WTC11 (cell line): ENCODE results near the gene PRTFDC1. TPM values are rescaled to one million over a fixed set of nuclear protein-coding genes. Genes with fewer than 3 reads are reported as not detected.

Experiments used
- ATAC-seq: fragments of 200-7000 bp; cut with Tn5 transposase; 2 replicates; pipeline ENCODE4 v1.10.0; 2021; ENCODE audit warnings: mild to moderate bottlenecking, moderate library complexity
- CTCF ChIA-PET: fragments of 300-600 bp; sonication (Branson Sonifier 250); formaldehyde crosslinking; loops from one replicate; lab custom pipeline; 2021; ENCODE audit warnings: antibody characterized with exemption; lab: Charles Lee
- POLR2A ChIA-PET: fragments of 350-600 bp; sonication (Branson Sonifier 250); formaldehyde crosslinking; loops from one replicate; lab custom pipeline; 2021; ENCODE audit warnings: antibody characterized with exemption; lab: Charles Lee
- DNase-seq: peaks from one replicate; pipeline ENCODE4 v3.0.0; 2021; ENCODE audit warnings: low spot score
- H3K27ac Mint-ChIP-seq: 2 replicates; pipeline ENCODE4 v1.8.0; 2021; ENCODE audit warnings: mixed read lengths
- H3K27me3 Mint-ChIP-seq: 2 replicates; pipeline ENCODE4 v1.8.0; 2021; ENCODE audit warnings: low read depth, mild to moderate bottlenecking, moderate library complexity, mixed read lengths
- H3K36me3 Mint-ChIP-seq: 2 replicates; pipeline ENCODE4 v1.8.0; 2021; ENCODE audit warnings: mixed read lengths
- H3K4me1 Mint-ChIP-seq: 2 replicates; pipeline ENCODE4 v1.8.0; 2022; ENCODE audit warnings: mixed read lengths
- H3K4me3 Mint-ChIP-seq: 2 replicates; pipeline ENCODE4 v1.8.0; 2021; ENCODE audit warnings: mild to moderate bottlenecking, moderate library complexity, mixed read lengths
- H3K9me3 Mint-ChIP-seq: 2 replicates; pipeline ENCODE4 v1.8.0; 2021; ENCODE audit warnings: mixed read lengths
- CBFB ChIP-seq: sonication (generic); formaldehyde crosslinking; IDR thresholded peaks from 2 replicates; pipeline ENCODE4 v1.8.1; 2022; ENCODE audit warnings: mild to moderate bottlenecking, low read depth, missing genetic modification reagents
- FOXK1 ChIP-seq: sonication (generic); formaldehyde crosslinking; IDR thresholded peaks from 2 replicates; pipeline ENCODE4 v1.8.0; 2022; ENCODE audit warnings: mild to moderate bottlenecking, moderate library complexity, missing genetic modification reagents
- NR2C2 ChIP-seq: sonication (generic); formaldehyde crosslinking; IDR thresholded peaks from 2 replicates; pipeline ENCODE4 v1.8.0; 2022; ENCODE audit warnings: mild to moderate bottlenecking, missing genetic modification reagents
- OVOL2 ChIP-seq: fragments of 250-450 bp; sonication (Bioruptor Pico); IDR thresholded peaks from 2 replicates; pipeline ENCODE4 v1.9.0; 2021; ENCODE audit warnings: mild to moderate bottlenecking, borderline replicate concordance
- PRRX2 ChIP-seq: fragments of 250-450 bp; sonication (Bioruptor Pico); IDR thresholded peaks from 2 replicates; pipeline ENCODE4 v1.8.0; 2021; ENCODE audit warnings: mild to moderate bottlenecking
- SOX15 ChIP-seq: fragments of 250-450 bp; sonication (Bioruptor Pico); IDR thresholded peaks from 2 replicates; pipeline ENCODE4 v1.9.0; 2021; ENCODE audit warnings: mild to moderate bottlenecking
- total RNA-seq: library from RNA; stranded (reverse); gene quantifications from 3 replicates; pipeline ENCODE4 v1.2.3, GENCODE V29; 2021
- TF ChIP-seq, protein P1 (sequence below): sonication (generic); formaldehyde crosslinking; IDR thresholded peaks from 2 replicates; pipeline ENCODE4 v1.8.1; 2022; ENCODE audit warnings: missing genetic modification reagents, borderline replicate concordance
- TF ChIP-seq, protein P2 (sequence below): fragments of 250-450 bp; sonication (Bioruptor Pico); IDR thresholded peaks from 2 replicates; pipeline ENCODE4 v1.9.0; 2021; ENCODE audit warnings: moderate library complexity, mild to moderate bottlenecking, inconsistent platforms, borderline replicate concordance
- TF ChIP-seq, protein P3 (sequence below): sonication (generic); formaldehyde crosslinking; IDR thresholded peaks from 2 replicates; pipeline ENCODE4 v1.8.1; 2022; ENCODE audit warnings: mild to moderate bottlenecking, moderate library complexity, missing genetic modification reagents
- TF ChIP-seq, protein P4 (sequence below): fragments of 200-600 bp; IDR thresholded peaks from 2 replicates; pipeline ENCODE4 v1.8.0; 2022; ENCODE audit warnings: antibody characterized with exemption
- TF ChIP-seq, protein P5 (sequence below): sonication (generic); formaldehyde crosslinking; IDR thresholded peaks from 2 replicates; pipeline ENCODE4 v1.8.0; 2023; ENCODE audit warnings: missing genetic modification reagents
- TF ChIP-seq, protein P6 (sequence below): sonication (generic); formaldehyde crosslinking; IDR thresholded peaks from 2 replicates; pipeline ENCODE4 v1.8.1; 2022; ENCODE audit warnings: low read depth, mild to moderate bottlenecking, moderate library complexity, missing genetic modification reagents, borderline replicate concordance
- TF ChIP-seq, protein P7 (sequence below): fragments of 250-450 bp; sonication (Bioruptor Pico); IDR thresholded peaks from 2 replicates; pipeline ENCODE4 v1.9.0; 2021; ENCODE audit warnings: mild to moderate bottlenecking

The PRTFDC1 gene
- total RNA-seq, 1 experiment from 2014 or later = 6.1 TPM

DNA sequence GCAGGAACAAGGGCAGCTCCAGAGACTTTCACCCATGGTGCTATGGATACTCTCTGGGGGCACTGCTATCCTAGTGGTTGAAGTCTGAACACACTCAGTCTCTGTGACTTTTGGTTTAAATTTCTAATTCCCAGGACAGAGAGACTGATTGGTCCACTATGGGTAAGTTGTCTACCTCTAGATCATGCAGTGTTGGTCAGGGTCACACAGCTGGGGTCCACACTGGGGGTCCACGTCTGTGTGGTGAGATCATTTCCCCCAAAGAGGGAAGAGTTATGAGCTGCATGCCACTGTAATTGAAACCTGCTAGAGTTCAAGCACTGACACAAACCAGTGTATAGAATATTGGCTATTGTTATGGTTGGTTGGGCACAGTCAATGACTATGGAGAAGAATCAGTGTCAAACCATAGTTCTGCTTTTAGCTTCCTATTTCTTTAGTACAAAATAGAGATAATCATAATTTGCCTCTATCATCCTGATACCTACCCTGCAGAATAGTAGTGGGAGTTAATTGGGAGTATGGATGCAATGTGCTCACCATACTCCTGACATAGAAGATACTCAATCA lies 101.6 kb downstream of the PRTFDC1 start (continued):
- TF ChIP-seq, protein P1, sequence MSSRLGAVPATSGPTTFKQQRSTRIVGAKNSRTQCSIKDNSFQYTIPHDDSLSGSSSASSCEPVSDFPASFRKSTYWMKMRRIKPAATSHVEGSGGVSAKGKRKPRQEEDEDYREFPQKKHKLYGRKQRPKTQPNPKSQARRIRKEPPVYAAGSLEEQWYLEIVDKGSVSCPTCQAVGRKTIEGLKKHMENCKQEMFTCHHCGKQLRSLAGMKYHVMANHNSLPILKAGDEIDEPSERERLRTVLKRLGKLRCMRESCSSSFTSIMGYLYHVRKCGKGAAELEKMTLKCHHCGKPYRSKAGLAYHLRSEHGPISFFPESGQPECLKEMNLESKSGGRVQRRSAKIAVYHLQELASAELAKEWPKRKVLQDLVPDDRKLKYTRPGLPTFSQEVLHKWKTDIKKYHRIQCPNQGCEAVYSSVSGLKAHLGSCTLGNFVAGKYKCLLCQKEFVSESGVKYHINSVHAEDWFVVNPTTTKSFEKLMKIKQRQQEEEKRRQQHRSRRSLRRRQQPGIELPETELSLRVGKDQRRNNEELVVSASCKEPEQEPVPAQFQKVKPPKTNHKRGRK (CRISPR knock-in tag) = no peak

DNA sequence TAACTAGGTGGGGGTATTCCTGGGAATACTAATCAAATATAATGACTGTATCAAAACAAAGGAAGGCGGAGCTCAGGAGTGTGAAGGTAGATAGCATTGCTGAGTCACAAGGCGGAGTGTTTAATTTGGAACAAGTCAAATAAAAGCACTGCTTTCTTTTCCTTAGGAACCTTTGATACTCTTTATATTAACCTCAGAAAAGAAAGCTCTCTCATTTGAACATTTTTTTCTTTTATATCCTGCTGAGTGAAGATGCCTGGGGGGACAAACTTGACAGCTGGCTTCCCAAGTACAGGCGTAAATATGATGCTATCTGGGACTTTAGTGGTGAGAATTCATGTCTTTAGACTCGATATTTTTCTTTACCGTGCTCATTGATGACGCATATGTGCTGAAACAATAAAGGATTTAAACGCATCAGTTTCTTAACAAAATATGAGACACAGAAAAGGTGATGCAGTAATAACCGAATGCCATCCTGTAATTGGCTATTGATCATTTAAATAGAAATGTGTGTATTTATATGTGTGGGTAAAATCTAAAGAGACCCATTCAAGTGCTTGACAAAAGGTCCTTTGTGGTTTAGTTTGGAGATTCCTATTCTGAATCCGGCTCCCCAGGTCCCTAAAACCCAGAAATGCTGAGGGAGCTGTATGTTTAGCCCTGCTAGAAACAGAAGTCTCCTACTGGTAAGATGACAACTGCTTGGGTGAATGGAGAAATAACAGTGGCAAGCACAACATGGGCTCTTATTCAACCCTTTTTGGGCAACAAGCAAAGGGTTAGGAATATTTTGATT lies 102.7 kb downstream of the PRTFDC1 start:
- TF ChIP-seq OVOL2 = no peak
- TF ChIP-seq, protein P2, sequence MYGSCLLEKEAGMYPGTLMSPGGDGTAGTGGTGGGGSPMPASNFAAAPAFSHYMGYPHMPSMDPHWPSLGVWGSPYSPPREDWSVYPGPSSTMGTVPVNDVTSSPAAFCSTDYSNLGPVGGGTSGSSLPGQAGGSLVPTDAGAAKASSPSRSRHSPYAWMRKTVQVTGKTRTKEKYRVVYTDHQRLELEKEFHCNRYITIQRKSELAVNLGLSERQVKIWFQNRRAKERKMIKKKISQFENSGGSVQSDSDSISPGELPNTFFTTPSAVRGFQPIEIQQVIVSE = no peak
- TF ChIP-seq, protein P3, sequence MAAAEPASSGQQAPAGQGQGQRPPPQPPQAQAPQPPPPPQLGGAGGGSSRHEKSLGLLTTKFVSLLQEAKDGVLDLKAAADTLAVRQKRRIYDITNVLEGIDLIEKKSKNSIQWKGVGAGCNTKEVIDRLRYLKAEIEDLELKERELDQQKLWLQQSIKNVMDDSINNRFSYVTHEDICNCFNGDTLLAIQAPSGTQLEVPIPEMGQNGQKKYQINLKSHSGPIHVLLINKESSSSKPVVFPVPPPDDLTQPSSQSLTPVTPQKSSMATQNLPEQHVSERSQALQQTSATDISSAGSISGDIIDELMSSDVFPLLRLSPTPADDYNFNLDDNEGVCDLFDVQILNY = no peak
- no peak for TF ChIP-seq PRRX2
- TF ChIP-seq, protein P4, sequence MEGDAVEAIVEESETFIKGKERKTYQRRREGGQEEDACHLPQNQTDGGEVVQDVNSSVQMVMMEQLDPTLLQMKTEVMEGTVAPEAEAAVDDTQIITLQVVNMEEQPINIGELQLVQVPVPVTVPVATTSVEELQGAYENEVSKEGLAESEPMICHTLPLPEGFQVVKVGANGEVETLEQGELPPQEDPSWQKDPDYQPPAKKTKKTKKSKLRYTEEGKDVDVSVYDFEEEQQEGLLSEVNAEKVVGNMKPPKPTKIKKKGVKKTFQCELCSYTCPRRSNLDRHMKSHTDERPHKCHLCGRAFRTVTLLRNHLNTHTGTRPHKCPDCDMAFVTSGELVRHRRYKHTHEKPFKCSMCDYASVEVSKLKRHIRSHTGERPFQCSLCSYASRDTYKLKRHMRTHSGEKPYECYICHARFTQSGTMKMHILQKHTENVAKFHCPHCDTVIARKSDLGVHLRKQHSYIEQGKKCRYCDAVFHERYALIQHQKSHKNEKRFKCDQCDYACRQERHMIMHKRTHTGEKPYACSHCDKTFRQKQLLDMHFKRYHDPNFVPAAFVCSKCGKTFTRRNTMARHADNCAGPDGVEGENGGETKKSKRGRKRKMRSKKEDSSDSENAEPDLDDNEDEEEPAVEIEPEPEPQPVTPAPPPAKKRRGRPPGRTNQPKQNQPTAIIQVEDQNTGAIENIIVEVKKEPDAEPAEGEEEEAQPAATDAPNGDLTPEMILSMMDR = no peak
- TF ChIP-seq, protein P5, sequence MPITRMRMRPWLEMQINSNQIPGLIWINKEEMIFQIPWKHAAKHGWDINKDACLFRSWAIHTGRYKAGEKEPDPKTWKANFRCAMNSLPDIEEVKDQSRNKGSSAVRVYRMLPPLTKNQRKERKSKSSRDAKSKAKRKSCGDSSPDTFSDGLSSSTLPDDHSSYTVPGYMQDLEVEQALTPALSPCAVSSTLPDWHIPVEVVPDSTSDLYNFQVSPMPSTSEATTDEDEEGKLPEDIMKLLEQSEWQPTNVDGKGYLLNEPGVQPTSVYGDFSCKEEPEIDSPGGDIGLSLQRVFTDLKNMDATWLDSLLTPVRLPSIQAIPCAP (CRISPR knock-in tag) = no peak
- TF ChIP-seq CBFB (CRISPR knock-in tag) = no peak
- no peak for TF ChIP-seq FOXK1 (CRISPR knock-in tag)
- TF ChIP-seq, protein P6, sequence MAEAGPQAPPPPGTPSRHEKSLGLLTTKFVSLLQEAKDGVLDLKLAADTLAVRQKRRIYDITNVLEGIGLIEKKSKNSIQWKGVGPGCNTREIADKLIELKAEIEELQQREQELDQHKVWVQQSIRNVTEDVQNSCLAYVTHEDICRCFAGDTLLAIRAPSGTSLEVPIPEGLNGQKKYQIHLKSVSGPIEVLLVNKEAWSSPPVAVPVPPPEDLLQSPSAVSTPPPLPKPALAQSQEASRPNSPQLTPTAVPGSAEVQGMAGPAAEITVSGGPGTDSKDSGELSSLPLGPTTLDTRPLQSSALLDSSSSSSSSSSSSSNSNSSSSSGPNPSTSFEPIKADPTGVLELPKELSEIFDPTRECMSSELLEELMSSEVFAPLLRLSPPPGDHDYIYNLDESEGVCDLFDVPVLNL = no peak
- no peak for TF ChIP-seq NR2C2 (CRISPR knock-in tag)
- TF ChIP-seq, protein P7, sequence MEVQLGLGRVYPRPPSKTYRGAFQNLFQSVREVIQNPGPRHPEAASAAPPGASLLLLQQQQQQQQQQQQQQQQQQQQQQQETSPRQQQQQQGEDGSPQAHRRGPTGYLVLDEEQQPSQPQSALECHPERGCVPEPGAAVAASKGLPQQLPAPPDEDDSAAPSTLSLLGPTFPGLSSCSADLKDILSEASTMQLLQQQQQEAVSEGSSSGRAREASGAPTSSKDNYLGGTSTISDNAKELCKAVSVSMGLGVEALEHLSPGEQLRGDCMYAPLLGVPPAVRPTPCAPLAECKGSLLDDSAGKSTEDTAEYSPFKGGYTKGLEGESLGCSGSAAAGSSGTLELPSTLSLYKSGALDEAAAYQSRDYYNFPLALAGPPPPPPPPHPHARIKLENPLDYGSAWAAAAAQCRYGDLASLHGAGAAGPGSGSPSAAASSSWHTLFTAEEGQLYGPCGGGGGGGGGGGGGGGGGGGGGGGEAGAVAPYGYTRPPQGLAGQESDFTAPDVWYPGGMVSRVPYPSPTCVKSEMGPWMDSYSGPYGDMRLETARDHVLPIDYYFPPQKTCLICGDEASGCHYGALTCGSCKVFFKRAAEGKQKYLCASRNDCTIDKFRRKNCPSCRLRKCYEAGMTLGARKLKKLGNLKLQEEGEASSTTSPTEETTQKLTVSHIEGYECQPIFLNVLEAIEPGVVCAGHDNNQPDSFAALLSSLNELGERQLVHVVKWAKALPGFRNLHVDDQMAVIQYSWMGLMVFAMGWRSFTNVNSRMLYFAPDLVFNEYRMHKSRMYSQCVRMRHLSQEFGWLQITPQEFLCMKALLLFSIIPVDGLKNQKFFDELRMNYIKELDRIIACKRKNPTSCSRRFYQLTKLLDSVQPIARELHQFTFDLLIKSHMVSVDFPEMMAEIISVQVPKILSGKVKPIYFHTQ (CRISPR knock-in tag) = no peak
- no peak for TF ChIP-seq SOX15 (CRISPR knock-in tag)
- H3K9me3 Mint-ChIP-seq = peaks cover 6% of the 10 kb centered on the region
- ATAC-seq = peak; percentile 38; the same call in 1 of the 2 replicates
- H3K4me1 Mint-ChIP-seq = peaks cover 35% of the 10 kb centered on the region
- no peaks in the 10 kb centered on the region for H3K36me3 Mint-ChIP-seq
- no peak overlapping the region for H3K4me3 Mint-ChIP-seq
- H3K27me3 Mint-ChIP-seq = no peaks in the 10 kb centered on the region; the same call in 1 of the 2 replicates
- DNase-seq = no peak
- CTCF ChIA-PET = interaction anchor here (1.3 kb wide), 1 partner anchor 35 kb away, joined by 3 read pairs; no protein-coding TSS in a partner anchor
- POLR2A ChIA-PET = no interaction called here
- H3K27ac Mint-ChIP-seq = no peak overlapping the region
